SK-N-SH (cell line): ENCODE data around the gene TSSK2. TPM values are rescaled to one million over a fixed set of nuclear protein-coding genes. Genes with fewer than 3 reads are reported as not detected.

Experiments
- CTCF ChIA-PET: fragments of 300-600, 350-600 bp; formaldehyde crosslinking; extraction: SDS; loops from one replicate; lab custom pipeline; 2021; lab: Yijun Ruan, JAX
- POLR2A ChIA-PET: fragments of 350-600 bp; sonication (Branson Sonifier 250); formaldehyde crosslinking; extraction: SDS; loops from one replicate; lab custom pipeline; 2020; ENCODE audit warnings: antibody characterized with exemption, inconsistent platforms; lab: Yijun Ruan, JAX
- DNase-seq: peaks from one replicate; pipeline ENCODE4 v3.0.0; 2012
- H2AFZ ChIP-seq: fragments of 200-600 bp; sonication (generic); 2 replicates; pipeline ENCODE4 v1.8.1; 2016; ENCODE audit warnings: antibody characterized with exemption, mild to moderate bottlenecking, low read depth
- H3F3A ChIP-seq: fragments of 200-600 bp; sonication (generic); replicated peaks from 2 replicates; pipeline ENCODE3; 2016; ENCODE audit warnings: antibody characterized with exemption, mild to moderate bottlenecking; ENCODE audit not compliant: insufficient read depth
- H3K27ac ChIP-seq, 2 experiments: fragments of 200-500 bp in 1 of 2; fragments of 200-600 bp in 1 of 2; sonication (Bioruptor generic) in 1 of 2; sonication (generic), shearing (Covaris generic) in 1 of 2; 2 replicates each; pipeline versions ENCODE4 v1.5.1 to v1.6.1; 2014 to 2016; ENCODE audit warnings: low read depth in 2 of 2, inconsistent platforms in 1 of 2, low read length in 1 of 2, mild to moderate bottlenecking in 1 of 2, mixed read lengths in 1 of 2
- H3K27me3 ChIP-seq: fragments of 200-600 bp; sonication (generic), shearing (Covaris generic); 2 replicates; pipeline ENCODE4 v1.6.1; 2016; ENCODE audit warnings: mixed run types; ENCODE audit not compliant: insufficient read depth
- H3K36me3 ChIP-seq, 2 experiments: fragments of 200-500 bp in 1 of 2; fragments of 200-600 bp in 1 of 2; sonication (Bioruptor generic) in 1 of 2; sonication (generic) in 1 of 2; replicated peaks in 1 of 2; 2 replicates each; pipeline versions ENCODE3 to v1.5.1; 2014 to 2016; ENCODE audit warnings: low read length in 1 of 2, mild to moderate bottlenecking in 1 of 2; ENCODE audit not compliant: insufficient read depth in 2 of 2, control insufficient read depth in 1 of 2
- H3K4me1 ChIP-seq, 2 experiments: fragments of 200-500 bp in 1 of 2; fragments of 200-600 bp in 1 of 2; sonication (Bioruptor generic) in 1 of 2; sonication (generic), shearing (Covaris generic) in 1 of 2; 2 replicates each; pipeline versions ENCODE4 v1.5.1 to v1.6.1; 2014 to 2016; ENCODE audit warnings: low read depth in 1 of 2, low read length in 1 of 2, mixed run types in 1 of 2; ENCODE audit not compliant: insufficient read depth in 2 of 2, control insufficient read depth in 1 of 2
- H3K4me2 ChIP-seq: fragments of 200-600 bp; sonication (generic), shearing (Covaris generic); 2 replicates; pipeline ENCODE4 v1.6.1; 2017; ENCODE audit warnings: mixed run types
- H3K4me3 ChIP-seq, 2 experiments: fragments of 200-500 bp in 1 of 2; fragments of 200-600 bp in 1 of 2; sonication (Bioruptor generic) in 1 of 2; sonication (generic), shearing (Covaris generic) in 1 of 2; 2 replicates each; pipeline versions ENCODE4 v1.5.1 to v1.8.1; 2014 to 2016; ENCODE audit warnings: low read depth in 2 of 2, inconsistent platforms in 1 of 2, low read length in 1 of 2, mild to moderate bottlenecking in 1 of 2, mixed read lengths in 1 of 2, moderate library complexity in 1 of 2
- H3K79me2 ChIP-seq: fragments of 200-600 bp; sonication (generic); 2 replicates; pipeline ENCODE4 v1.8.1; 2017; ENCODE audit warnings: mild to moderate bottlenecking; ENCODE audit not compliant: insufficient read depth
- H3K9ac ChIP-seq: fragments of 200-600 bp; sonication (generic); 2 replicates; pipeline ENCODE4 v1.6.1; 2017; ENCODE audit warnings: mixed run types
- H3K9me2 ChIP-seq: fragments of 200-600 bp; sonication (generic); 2 replicates; pipeline ENCODE4 v1.6.1; 2017; ENCODE audit warnings: mixed run types
- H3K9me3 ChIP-seq: fragments of 200-600 bp; sonication (generic); 2 replicates; pipeline ENCODE4 v1.6.1; 2017; ENCODE audit warnings: mixed run types, mild to moderate bottlenecking, moderate library complexity
- H4K20me1 ChIP-seq: fragments of 200-600 bp; sonication (generic); 2 replicates; pipeline ENCODE4 v1.6.1; 2017; ENCODE audit warnings: mild to moderate bottlenecking, mixed run types; ENCODE audit not compliant: insufficient read depth
- CHD2 ChIP-seq: fragments of 150-350 bp; IDR thresholded peaks from 2 replicates; pipeline ENCODE4 v1.6.1; 2018; ENCODE audit warnings: low read length; ENCODE audit not compliant: partially characterized antibody
- ELF1 ChIP-seq: IDR thresholded peaks from 2 replicates; pipeline ENCODE4 v1.4.0; 2012
- EP300 ChIP-seq, 2 experiments: IDR thresholded peaks; 2 replicates each; pipeline versions ENCODE4 v1.4.0 to v1.6.1; 2012; ENCODE audit warnings: borderline replicate concordance in 1 of 2, low read depth in 1 of 2, low read length in 1 of 2
- FOSL2 ChIP-seq: IDR thresholded peaks from 2 replicates; pipeline ENCODE4 v1.4.0; 2012; ENCODE audit warnings: low read depth, mild to moderate bottlenecking, moderate library complexity, borderline replicate concordance
- FOXJ3 ChIP-seq: sonication (generic); formaldehyde crosslinking; IDR thresholded peaks from 2 replicates; pipeline ENCODE4 v1.5.1; 2020; ENCODE audit warnings: mild to moderate bottlenecking, missing genetic modification reagents
- JUND ChIP-seq: IDR thresholded peaks from 2 replicates; pipeline ENCODE4 v1.4.0; 2012
- MEF2A ChIP-seq: IDR thresholded peaks from 2 replicates; pipeline ENCODE4 v1.4.0; 2012; ENCODE audit warnings: low read depth, borderline replicate concordance
- POLR2AphosphoS5 ChIP-seq: IDR thresholded peaks from 2 replicates; pipeline ENCODE4 v1.6.1; 2012; ENCODE audit warnings: low read depth, low read length
- RFX5 ChIP-seq: IDR thresholded peaks from 2 replicates; pipeline ENCODE4 v1.6.1; 2012; ENCODE audit warnings: mild to moderate bottlenecking, improper control_type of control experiment, low read length
- SMC3 ChIP-seq: IDR thresholded peaks from 2 replicates; pipeline ENCODE4 v1.6.1; 2012; ENCODE audit warnings: low read depth, low read length, improper control_type of control experiment
- TAF1 ChIP-seq: IDR thresholded peaks from 2 replicates; pipeline ENCODE4 v1.6.1; 2012; ENCODE audit warnings: low read depth, mild to moderate bottlenecking, low read length, moderate library complexity, borderline replicate concordance
- TCF12 ChIP-seq: IDR thresholded peaks from 2 replicates; pipeline ENCODE4 v1.4.0; 2012
- TEAD4 ChIP-seq: IDR thresholded peaks from 2 replicates; pipeline ENCODE4 v1.4.0; 2012; ENCODE audit warnings: mild to moderate bottlenecking, borderline replicate concordance; ENCODE audit not compliant: insufficient read depth
- WGBS: methylation state at CpG from one replicate; pipeline ENCODE4 v1.1.6; 2017; ENCODE audit warnings: low lambda C conversion rate; 5-methylcytosine and 5-hydroxymethylcytosine counted together
- polyA plus RNA-seq, 3 experiments: library from polyadenylated mRNA; depleted of rRNA; stranded (reverse); fragments of >200 nt; gene quantifications; 2 replicates each; pipeline ENCODE4 v1.2.3, GENCODE V29; 2012
- TF ChIP-seq, protein P1 (sequence below): IDR thresholded peaks from 2 replicates; pipeline ENCODE4 v1.4.0; 2012; ENCODE audit warnings: low read depth, borderline replicate concordance
- TF ChIP-seq, protein P2 (sequence below): IDR thresholded peaks from 2 replicates; pipeline ENCODE4 v1.6.1; 2012; ENCODE audit warnings: mild to moderate bottlenecking, low read depth, low read length, moderate library complexity
- TF ChIP-seq, protein P3 (sequence below): fragments of 200-600 bp; sonication (generic); IDR thresholded peaks from 2 replicates; pipeline ENCODE4 v1.6.1; 2017; ENCODE audit warnings: antibody characterized with exemption, mild to moderate bottlenecking, moderate library complexity

Gene TSSK2
- polyA plus RNA-seq, 1 of the 3 experiments (the other 2 are of a cell fraction), result not detected

DNA sequence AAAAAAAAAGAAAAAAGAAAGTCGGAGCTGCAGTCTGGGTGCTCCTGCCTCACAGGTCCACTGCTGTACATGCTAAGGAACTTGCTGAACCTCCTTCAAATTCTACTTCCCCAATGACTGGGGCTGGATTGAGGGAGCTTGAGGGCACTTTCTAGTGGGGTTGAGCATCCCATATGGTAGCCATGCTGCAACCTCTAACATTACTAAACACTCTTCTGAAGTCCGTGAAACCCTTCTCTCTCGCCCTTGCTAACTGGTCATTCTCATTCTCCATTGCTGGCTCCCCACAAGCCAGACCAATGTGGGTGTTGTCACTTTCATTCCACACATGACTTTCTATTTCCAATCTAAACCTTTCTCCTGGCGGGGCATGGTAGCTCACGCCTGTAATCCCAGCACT, 12.1 kb downstream of the TSSK2 start:
- Histone ChIP-seq H3K36me3 (peaks cover 18 to 39% of the 10 kb centered on the region in 2 experiments), H3F3A (no peaks in the 10 kb centered on the region), H2AFZ (no peak overlapping the region), H3K79me2 (peaks cover 27% of the 10 kb centered on the region), H3K27ac (no peak overlapping the region), H3K4me1 (peaks cover 4 to 8% of the 10 kb centered on the region in 2 experiments; a peak in 3 of 4 replicates), H3K9me3 (no peaks in the 10 kb centered on the region), H4K20me1 (no peaks in the 10 kb centered on the region), H3K4me2 (peak overlapping the region; percentile 95), H3K9me2 (no peaks in the 10 kb centered on the region), H3K27me3 (peaks cover 16% of the 10 kb centered on the region), H3K9ac (peak overlapping the region; percentile 89; the same call in 1 of the 2 replicates), H3K4me3 (peak overlapping the region in 1 of 2 experiments; percentile 93; a peak in 3 of 4 replicates)
- POLR2A ChIA-PET, result interaction anchor here (0.8 to 1.5 kb wide), 2 partner anchors 33 to 36 kb away, joined by 3 to 4 read pairs; partner anchors contain the start of gene SLC25A1
- TF ChIP-seq, protein P1, sequence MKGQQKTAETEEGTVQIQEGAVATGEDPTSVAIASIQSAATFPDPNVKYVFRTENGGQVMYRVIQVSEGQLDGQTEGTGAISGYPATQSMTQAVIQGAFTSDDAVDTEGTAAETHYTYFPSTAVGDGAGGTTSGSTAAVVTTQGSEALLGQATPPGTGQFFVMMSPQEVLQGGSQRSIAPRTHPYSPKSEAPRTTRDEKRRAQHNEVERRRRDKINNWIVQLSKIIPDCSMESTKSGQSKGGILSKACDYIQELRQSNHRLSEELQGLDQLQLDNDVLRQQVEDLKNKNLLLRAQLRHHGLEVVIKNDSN, result no peak
- no peak for TF ChIP-seq JUND
- TF ChIP-seq TAF1, result no peak
- TF ChIP-seq FOSL2, result no peak
- no peak for TF ChIP-seq RFX5
- TF ChIP-seq MEF2A, result no peak
- no peak for TF ChIP-seq EP300 (IDR thresholded peaks at IDR 0.05; ENCODE audit: borderline replicate concordance in 1 of 2, low read depth in 1 of 2, low read length in 1 of 2)
- TF ChIP-seq FOXJ3 (CRISPR knock-in tag), result no peak
- TF ChIP-seq, protein P2, sequence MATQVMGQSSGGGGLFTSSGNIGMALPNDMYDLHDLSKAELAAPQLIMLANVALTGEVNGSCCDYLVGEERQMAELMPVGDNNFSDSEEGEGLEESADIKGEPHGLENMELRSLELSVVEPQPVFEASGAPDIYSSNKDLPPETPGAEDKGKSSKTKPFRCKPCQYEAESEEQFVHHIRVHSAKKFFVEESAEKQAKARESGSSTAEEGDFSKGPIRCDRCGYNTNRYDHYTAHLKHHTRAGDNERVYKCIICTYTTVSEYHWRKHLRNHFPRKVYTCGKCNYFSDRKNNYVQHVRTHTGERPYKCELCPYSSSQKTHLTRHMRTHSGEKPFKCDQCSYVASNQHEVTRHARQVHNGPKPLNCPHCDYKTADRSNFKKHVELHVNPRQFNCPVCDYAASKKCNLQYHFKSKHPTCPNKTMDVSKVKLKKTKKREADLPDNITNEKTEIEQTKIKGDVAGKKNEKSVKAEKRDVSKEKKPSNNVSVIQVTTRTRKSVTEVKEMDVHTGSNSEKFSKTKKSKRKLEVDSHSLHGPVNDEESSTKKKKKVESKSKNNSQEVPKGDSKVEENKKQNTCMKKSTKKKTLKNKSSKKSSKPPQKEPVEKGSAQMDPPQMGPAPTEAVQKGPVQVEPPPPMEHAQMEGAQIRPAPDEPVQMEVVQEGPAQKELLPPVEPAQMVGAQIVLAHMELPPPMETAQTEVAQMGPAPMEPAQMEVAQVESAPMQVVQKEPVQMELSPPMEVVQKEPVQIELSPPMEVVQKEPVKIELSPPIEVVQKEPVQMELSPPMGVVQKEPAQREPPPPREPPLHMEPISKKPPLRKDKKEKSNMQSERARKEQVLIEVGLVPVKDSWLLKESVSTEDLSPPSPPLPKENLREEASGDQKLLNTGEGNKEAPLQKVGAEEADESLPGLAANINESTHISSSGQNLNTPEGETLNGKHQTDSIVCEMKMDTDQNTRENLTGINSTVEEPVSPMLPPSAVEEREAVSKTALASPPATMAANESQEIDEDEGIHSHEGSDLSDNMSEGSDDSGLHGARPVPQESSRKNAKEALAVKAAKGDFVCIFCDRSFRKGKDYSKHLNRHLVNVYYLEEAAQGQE, result no peak
- TF ChIP-seq CHD2, result no peak
- CTCF ChIA-PET, result interaction anchor here (1.0 to 3.8 kb wide), 4 partner anchors 13 to 335 kb away, joined by 3 to 26 read pairs (median 6); partner anchors contain the start of genes CDC45 and UFD1
- DNase-seq, result no peak
- WGBS, result 90% methylated on average over 5 of the region's 5 CpGs

DNA sequence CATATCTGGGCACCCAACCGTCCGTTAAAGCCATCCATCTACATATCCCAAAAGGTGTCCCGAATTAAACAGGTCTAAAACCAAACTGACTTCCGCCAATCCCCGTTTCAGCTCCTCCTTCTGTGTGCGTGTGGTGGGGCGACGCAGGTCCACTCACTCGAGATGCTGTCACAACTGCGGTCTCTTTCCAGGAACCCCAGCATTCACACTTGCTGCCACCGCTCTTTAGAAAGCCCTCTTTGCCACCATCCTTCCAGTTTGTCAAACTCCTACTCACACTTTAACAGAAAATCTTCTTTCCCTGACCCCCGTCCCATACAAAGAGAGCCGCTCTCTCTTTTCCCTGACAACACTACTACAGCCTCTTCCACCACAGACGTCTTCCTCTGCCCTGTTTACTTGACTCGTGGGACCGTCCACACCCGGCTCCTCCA, 12.9 kb downstream of the TSSK2 start:
- DNase-seq, result no peak
- Histone ChIP-seq H2AFZ (peak overlapping the region; percentile 83), H3K9me3 (no peaks in the 10 kb centered on the region), H3F3A (no peaks in the 10 kb centered on the region), H3K4me3 (peak overlapping the region; percentile 91 to 93), H3K4me1 (peaks cover 4 to 8% of the 10 kb centered on the region in 2 experiments; a peak in 3 of 4 replicates), H4K20me1 (no peaks in the 10 kb centered on the region), H3K27me3 (peaks cover 24% of the 10 kb centered on the region), H3K36me3 (peaks cover 16 to 31% of the 10 kb centered on the region in 2 experiments), H3K4me2 (peak overlapping the region; percentile 95), H3K9me2 (no peaks in the 10 kb centered on the region), H3K9ac (peak overlapping the region; percentile 89), H3K27ac (peak overlapping the region in 1 of 2 experiments; percentile 42; a peak in 1 of 4 replicates), H3K79me2 (peaks cover 27% of the 10 kb centered on the region)
- POLR2A ChIA-PET, result interaction anchor here (0.9 to 1.5 kb wide), 5 partner anchors 21 to 334 kb away, joined by 3 to 7 read pairs (median 4); partner anchors contain the start of genes DGCR2 and SLC25A1
- CTCF ChIA-PET, result interaction anchor here (0.7 to 3.8 kb wide), 23 partner anchors 10 to 485 kb away, joined by 3 to 26 read pairs (median 5); partner anchors contain the start of genes CDC45, CLTCL1, HIRA and TSSK2
- TF ChIP-seq, protein P2, result no peak
- TF ChIP-seq SMC3 (no peak), RFX5 (no peak), FOXJ3 (CRISPR knock-in tag) (no peak), TCF12 (no peak), ELF1 (no peak), TEAD4 (no peak), POLR2AphosphoS5 (no peak), EP300 (IDR thresholded peaks at IDR 0.05; ENCODE audit: borderline replicate concordance in 1 of 2, low read depth in 1 of 2, low read length in 1 of 2) (no peak)
- TF ChIP-seq, protein P3, sequence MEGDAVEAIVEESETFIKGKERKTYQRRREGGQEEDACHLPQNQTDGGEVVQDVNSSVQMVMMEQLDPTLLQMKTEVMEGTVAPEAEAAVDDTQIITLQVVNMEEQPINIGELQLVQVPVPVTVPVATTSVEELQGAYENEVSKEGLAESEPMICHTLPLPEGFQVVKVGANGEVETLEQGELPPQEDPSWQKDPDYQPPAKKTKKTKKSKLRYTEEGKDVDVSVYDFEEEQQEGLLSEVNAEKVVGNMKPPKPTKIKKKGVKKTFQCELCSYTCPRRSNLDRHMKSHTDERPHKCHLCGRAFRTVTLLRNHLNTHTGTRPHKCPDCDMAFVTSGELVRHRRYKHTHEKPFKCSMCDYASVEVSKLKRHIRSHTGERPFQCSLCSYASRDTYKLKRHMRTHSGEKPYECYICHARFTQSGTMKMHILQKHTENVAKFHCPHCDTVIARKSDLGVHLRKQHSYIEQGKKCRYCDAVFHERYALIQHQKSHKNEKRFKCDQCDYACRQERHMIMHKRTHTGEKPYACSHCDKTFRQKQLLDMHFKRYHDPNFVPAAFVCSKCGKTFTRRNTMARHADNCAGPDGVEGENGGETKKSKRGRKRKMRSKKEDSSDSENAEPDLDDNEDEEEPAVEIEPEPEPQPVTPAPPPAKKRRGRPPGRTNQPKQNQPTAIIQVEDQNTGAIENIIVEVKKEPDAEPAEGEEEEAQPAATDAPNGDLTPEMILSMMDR, result no peak
- 3% methylated on average over 17 of the region's 17 CpGs for WGBS
